GM12878 (cell line): ENCODE data around the gene PRAF2. TPM values are rescaled to one million over a fixed set of nuclear protein-coding genes. Genes with fewer than 3 reads are reported as not detected.

Experiments used
- ATAC-seq: fragments of 200-7000 bp; cut with Tn5 transposase; 3 replicates; pipeline ENCODE4 v1.9.1; 2020; ENCODE audit warnings: mild to moderate bottlenecking, moderate library complexity
- BruUV-seq: library from RNA; stranded (reverse); fragments of 400-500 nt; replicated peaks from 2 replicates; lab custom pipeline; 2021; lab: Mats Ljungman, UMichigan
- CTCF ChIA-PET: fragments of 300-600 bp; sonication (Branson Sonifier 250); formaldehyde crosslinking; extraction: SDS; loops from one replicate; lab custom pipeline; 2021; ENCODE audit warnings: inconsistent platforms; lab: Yijun Ruan, JAX
- POLR2A ChIA-PET: fragments of 350-600 bp; formaldehyde crosslinking; extraction: SDS; loops from one replicate; lab custom pipeline; 2021; ENCODE audit warnings: inconsistent platforms; lab: Charles Lee
- RAD21 ChIA-PET: fragments of 300-600 bp; sonication (Branson Sonifier 250); formaldehyde crosslinking; loops from one replicate; lab custom pipeline; 2023; ENCODE audit warnings: antibody characterized with exemption; ENCODE audit not compliant: unreplicated experiment; lab: Charles Lee
- SMC1A ChIA-PET: fragments of 300-600 bp; sonication (Branson Sonifier 250); formaldehyde crosslinking; loops from one replicate; lab custom pipeline; 2023; ENCODE audit not compliant: unreplicated experiment, uncharacterized antibody; lab: Charles Lee
- DNase-seq: peaks from one replicate; pipeline ENCODE4 v3.0.0-alpha.2; 2011; ENCODE audit warnings: low read depth, low spot score
- FAIRE-seq: peaks from 3 replicates; lab custom pipeline; 2011; peaks lifted over from hg19 to GRCh38; lab: Jason Lieb, UNC
- H2AFZ ChIP-seq: 2 replicates; pipeline ENCODE4 v1.6.0; 2011; ENCODE audit warnings: low read depth, low read length, control low read depth; ENCODE audit not compliant: control insufficient read depth
- H3K27ac ChIP-seq: 2 replicates; pipeline ENCODE4 v1.5.1; 2011; ENCODE audit warnings: control low read depth; ENCODE audit not compliant: control insufficient read depth, insufficient read depth
- H3K27me3 ChIP-seq, 2 experiments: replicated peaks in 1 of 2; 2 replicates each; pipeline versions ENCODE4 v1.6.0 to v1.6.1; 2011; ENCODE audit warnings: low read length in 1 of 2; ENCODE audit not compliant: control insufficient read depth in 2 of 2, insufficient read depth in 2 of 2
- H3K36me3 ChIP-seq, 2 experiments: 2 replicates each; pipeline ENCODE4 v1.5.1; 2011; ENCODE audit warnings: low read length in 1 of 2; ENCODE audit not compliant: control insufficient read depth in 2 of 2, insufficient read depth in 2 of 2
- H3K4me1 ChIP-seq: 2 replicates; pipeline ENCODE4 v1.6.1; 2011; ENCODE audit warnings: mild to moderate bottlenecking, low read length, moderate library complexity, mixed read lengths; ENCODE audit not compliant: control insufficient read depth, insufficient read depth
- H3K4me2 ChIP-seq: 2 replicates; pipeline ENCODE4 v1.6.0; 2011; ENCODE audit warnings: control low read depth; ENCODE audit not compliant: control insufficient read depth, insufficient read depth
- H3K4me3 ChIP-seq: fragments of 200-600 bp; sonication (generic); 2 replicates; pipeline ENCODE4 v1.5.1; 2016
- H3K79me2 ChIP-seq: 2 replicates; pipeline ENCODE4 v1.6.0; 2011; ENCODE audit warnings: low read length; ENCODE audit not compliant: control insufficient read depth, insufficient read depth
- H3K9ac ChIP-seq: 2 replicates; pipeline ENCODE4 v1.8.0; 2011; ENCODE audit warnings: low read length, control low read depth, mixed read lengths; ENCODE audit not compliant: control insufficient read depth, insufficient read depth
- H3K9me3 ChIP-seq: replicated peaks from 3 replicates; pipeline ENCODE4 v1.5.1; 2011; ENCODE audit warnings: mild to moderate bottlenecking, low read length; ENCODE audit not compliant: control insufficient read depth, insufficient read depth
- H4K20me1 ChIP-seq: 2 replicates; pipeline ENCODE4 v1.6.0; 2011; ENCODE audit not compliant: control insufficient read depth, insufficient read depth
- BCL3 ChIP-seq: IDR thresholded peaks from 2 replicates; pipeline ENCODE4 v1.6.1; 2011; ENCODE audit warnings: borderline replicate concordance, low read depth, mild to moderate bottlenecking, moderate library complexity, low read length; ENCODE audit not compliant: insufficient read depth, poor library complexity, severe bottlenecking
- E4F1 ChIP-seq: fragments of 450-650 bp; IDR thresholded peaks from 2 replicates; pipeline ENCODE4 v1.6.1; 2018; ENCODE audit warnings: borderline replicate concordance, mild to moderate bottlenecking; ENCODE audit not compliant: partially characterized antibody
- EED ChIP-seq: sonication (generic); IDR thresholded peaks from 2 replicates; pipeline ENCODE4 v1.6.1; 2016; ENCODE audit warnings: antibody characterized with exemption, low read depth
- GATAD2B ChIP-seq: fragments of 450-650 bp; conservative IDR thresholded peaks from 2 replicates; pipeline ENCODE4 v1.6.1; 2017; ENCODE audit warnings: low read depth, mild to moderate bottlenecking, moderate library complexity
- MYB ChIP-seq: fragments of 150-350 bp; IDR thresholded peaks from 2 replicates; pipeline ENCODE4 v1.6.1; 2014; ENCODE audit warnings: mild to moderate bottlenecking, low read depth, low read length, borderline replicate concordance
- PKNOX1 ChIP-seq: fragments of 450-650 bp; IDR thresholded peaks from 2 replicates; pipeline ENCODE4 v1.6.1; 2016; ENCODE audit warnings: mild to moderate bottlenecking
- RELB ChIP-seq: fragments of 450-650 bp; IDR thresholded peaks from 2 replicates; pipeline ENCODE4 v1.6.1; 2017; ENCODE audit warnings: low read depth, mild to moderate bottlenecking, moderate library complexity
- ZBTB40 ChIP-seq: fragments of 450-650 bp; IDR thresholded peaks from 2 replicates; pipeline ENCODE4 v1.6.1; 2016; ENCODE audit warnings: mild to moderate bottlenecking, moderate library complexity, borderline replicate concordance
- ZNF274 ChIP-seq: IDR thresholded peaks from one replicate; pipeline ENCODE4 v1.8.0; 2011; ENCODE audit not compliant: insufficient read length, insufficient read depth
- ZNF622 ChIP-seq: fragments of 450-650 bp; IDR thresholded peaks from 2 replicates; pipeline ENCODE4 v1.6.1; 2017; ENCODE audit warnings: mild to moderate bottlenecking, inconsistent platforms
- ZZZ3 ChIP-seq: IDR thresholded peaks from 2 replicates; pipeline ENCODE4 v1.6.1; 2011; ENCODE audit warnings: low read depth; ENCODE audit not compliant: control insufficient read depth, insufficient read length
- WGBS: methylation state at CpG from one replicate; pipeline ENCODE4 v1.1.6; 2016; ENCODE audit warnings: low lambda C conversion rate; ENCODE audit not compliant: insufficient replicate concordance, insufficient coverage; ENCODE audit errors: missing lambda C conversion rate; 5-methylcytosine and 5-hydroxymethylcytosine counted together
- in situ Hi-C: fragments of 300-500 bp; cut with MboI; formaldehyde crosslinking; loops from 9 replicates; pipeline ENCODE4 v1.14.3; 2018; ENCODE audit warnings: mixed read lengths
- intact Hi-C: fragments of 100-400 bp; cut with micrococcal nuclease; formaldehyde crosslinking; loops from one replicate; pipeline ENCODE4 v1.14.2; 2022; ENCODE audit not compliant: unreplicated experiment
- polyA plus RNA-seq, 11 experiments: library from polyadenylated mRNA; depleted of rRNA in 4 of 11; unstranded in 6 of 11; stranded (reverse) in 5 of 11; fragments of >200 nt; fragmentation: Nextera tagmentation in 4 of 11; fragmentation: Illumina TruSeq in 1 of 11; extraction: Ambion mirVana in 4 of 11; extraction: Trizol in 1 of 11; gene quantifications; 1 replicate in 1 of 11; 2 replicates in 10 of 11; pipeline versions ENCODE4 v1.2.1 to v1.2.3, GENCODE V29; 2011 to 2016; ENCODE audit warnings: inconsistent platforms in 2 of 11, missing spikeins in 2 of 11, low read depth in 1 of 11
- total RNA-seq, 4 experiments: library from RNA; depleted of rRNA in 3 of 4; stranded (reverse); fragments of >200 nt in 3 of 4; fragmentation: Illumina TruSeq in 1 of 4; extraction: Trizol in 1 of 4; gene quantifications; 2 replicates each; pipeline versions ENCODE4 v1.2.1 to v1.2.3, GENCODE V29; 2013 to 2021

The PRAF2 gene
- total and polyA plus RNA-seq, 10 of the 15 experiments (the other 5 are each of a cell fraction or from before 2014, with no cell fraction given), result 0.80 to 16.7 (median 7.0) TPM

- no peak overlapping the region for H3K4me3 ChIP-seq
- no peak overlapping the region for H2AFZ ChIP-seq
- intact Hi-C loops, result no loop called here
- FAIRE-seq (no peak), ATAC-seq (no peak), DNase-seq (no peak)
- H3K4me1 ChIP-seq, result no peaks in the 10 kb centered on the region
- H3K79me2 ChIP-seq, result no peaks in the 10 kb centered on the region
- no peaks in the 10 kb centered on the region for H4K20me1 ChIP-seq
- BruUV-seq, result no TSS peak
- H3K27me3 ChIP-seq, result no peaks in the 10 kb centered on the region
- in situ Hi-C loops, result no loop called here
- no peaks in the 10 kb centered on the region for H3K9me3 ChIP-seq
- H3K27ac ChIP-seq, result no peak overlapping the region
- H3K4me2 ChIP-seq, result no peak overlapping the region
- WGBS, result 74% methylated on average over 20 of the region's 20 CpGs
- RAD21 ChIA-PET, result no interaction called here
- POLR2A ChIA-PET, result no interaction called here
- SMC1A ChIA-PET, result no interaction called here
- no peak overlapping the region for H3K9ac ChIP-seq
- CTCF ChIA-PET, result no interaction called here
- no peaks in the 10 kb centered on the region for H3K36me3 ChIP-seq
- TF ChIP-seq ZZZ3, result no peak
- no peak for TF ChIP-seq BCL3
- no peak for TF ChIP-seq RELB
- no peak for TF ChIP-seq MYB
- TF ChIP-seq ZNF622, result no peak
- no peak for TF ChIP-seq EED
- no peak for TF ChIP-seq PKNOX1
- no peak for TF ChIP-seq E4F1
- TF ChIP-seq ZNF274, result no peak
- no peak for TF ChIP-seq GATAD2B
- no peak for TF ChIP-seq ZBTB40
Observed at GRCh38 chrX:49064303-49064702, 9.5 kb downstream of the PRAF2 start.
